RCC 7860 (cell line): ENCODE data around the gene FEM1B.

ENCODE experiments used
- DNase-seq: peaks from one replicate; pipeline ENCODE4 v3.0.0-alpha.2; 2015; ENCODE audit warnings: low spot score
- FAIRE-seq: peaks from 2 replicates; lab custom pipeline; 2012; peaks lifted over from hg19 to GRCh38; lab: Jason Lieb, UNC

FEM1B gene

GRCh38 chr15:68305420-68305871, 27.9 kb downstream of the FEM1B start:
- FAIRE-seq (no peak), DNase-seq (no peak)

- DNase-seq: no peak
These were observed 29.8 kb downstream of the FEM1B start for GRCh38 chr15:68307131-68307928.

GRCh38 chr15:68309024-68309423, 31.5 kb downstream of the FEM1B start:
- FAIRE-seq (no peak), DNase-seq (no peak)

More at GRCh38 chr15:68307131-68307928, 29.8 kb downstream of the FEM1B start:
- FAIRE-seq: no peak

GRCh38 chr15:68310178-68310803, 32.7 kb downstream of the FEM1B start:
- no peak for DNase-seq

GRCh38 chr15:68310804-68311463, 33.4 kb downstream of the FEM1B start:
- no peak for DNase-seq
- FAIRE-seq: no peak

More at GRCh38 chr15:68310178-68310803, 32.7 kb downstream of the FEM1B start:
- no peak for FAIRE-seq

- DNase-seq (no peak), FAIRE-seq (no peak)
These were observed 33.9 kb downstream of the FEM1B start for GRCh38 chr15:68311464-68311835.

GRCh38 chr15:68311859-68312557, 34.5 kb downstream of the FEM1B start:
- FAIRE-seq (no peak), DNase-seq (no peak)

GRCh38 chr15:68312701-68313204, 35.2 kb downstream of the FEM1B start:
- DNase-seq (no peak), FAIRE-seq (no peak)

- FAIRE-seq (no peak), DNase-seq (no peak)
These were observed 36.2 kb downstream of the FEM1B start for GRCh38 chr15:68313501-68314410.

GRCh38 chr15:68314563-68314962, 37.0 kb downstream of the FEM1B start:
- FAIRE-seq: no peak
- no peak for DNase-seq

GRCh38 chr15:68315035-68315434, 37.5 kb downstream of the FEM1B start:
- DNase-seq (no peak), FAIRE-seq (no peak)

- no peak for DNase-seq
- no peak for FAIRE-seq
These were observed 38.0 kb downstream of the FEM1B start for GRCh38 chr15:68315495-68316031.

- DNase-seq (no peak), FAIRE-seq (no peak)
These were observed 38.7 kb downstream of the FEM1B start for GRCh38 chr15:68316061-68316804.

- DNase-seq (no peak), FAIRE-seq (no peak)
These were observed 39.9 kb downstream of the FEM1B start for GRCh38 chr15:68317281-68318007.

- no peak for FAIRE-seq
These were observed 40.7 kb downstream of the FEM1B start for GRCh38 chr15:68318008-68318835.

GRCh38 chr15:68318931-68319909, 41.7 kb downstream of the FEM1B start:
- FAIRE-seq (no peak), DNase-seq (no peak)

More at GRCh38 chr15:68318008-68318835, 40.7 kb downstream of the FEM1B start:
- DNase-seq: no peak
